GM19328 (cell line): Measurements from ENCODE around the gene SRP68.
A peak's percentile ranks its signal among the peaks of the same experiment; 100 is the strongest.

Source experiments
- ATAC-seq: cut with Tn5 transposase; IDR thresholded peaks from one replicate; pipeline ENCODE4 v1.9.1; 2021; ENCODE audit warnings: mild to moderate bottlenecking, moderate library complexity; ENCODE audit not compliant: unreplicated experiment

Gene SRP68

GRCh38 chr17:76072148-76072858 is at the start of gene SRP68:
Gene SRP68 (minus strand): TSS chr17:76072517. CDS start chr17:76072491, 26 bp downstream.
- peak; percentile 83 for ATAC-seq

GRCh38 chr17:76121932-76122430 is 49.7 kb upstream of the SRP68 start:
- ATAC-seq: no peak

GRCh38 chr17:76120658-76121008 is 48.3 kb upstream of the SRP68 start:
- ATAC-seq: no peak

GRCh38 chr17:76119409-76120371 is 47.4 kb upstream of the SRP68 start:
- ATAC-seq: no peak

- ATAC-seq: no peak
Measured at GRCh38 chr17:76115138-76115754, 42.9 kb upstream of the SRP68 start.

GRCh38 chr17:76111956-76112355 is 39.6 kb upstream of the SRP68 start:
- no peak for ATAC-seq

- ATAC-seq: no peak
Measured at GRCh38 chr17:76107509-76107908, 35.2 kb upstream of the SRP68 start.

- no peak for ATAC-seq
Measured at GRCh38 chr17:76106703-76107102, 34.4 kb upstream of the SRP68 start.

GRCh38 chr17:76104896-76105231 is 32.5 kb upstream of the SRP68 start:
- ATAC-seq: no peak

GRCh38 chr17:76104140-76104895 is 32.0 kb upstream of the SRP68 start:
- ATAC-seq: no peak

- ATAC-seq: peak; percentile 74
Measured at GRCh38 chr17:76103274-76104139, 31.2 kb upstream of the SRP68 start, which contains the start of gene EXOC7. Gene EXOC7 (minus strand): TSS chr17:76103787. CDS start chr17:76103692, 95 bp downstream.

- peak; percentile 7 for ATAC-seq
Measured at GRCh38 chr17:76102944-76103273, 30.6 kb upstream of the SRP68 start.

- ATAC-seq: no peak
Measured at GRCh38 chr17:76097716-76098295, 25.5 kb upstream of the SRP68 start.

- no peak for ATAC-seq
Measured at GRCh38 chr17:76095943-76096342, 23.6 kb upstream of the SRP68 start.

GRCh38 chr17:76094046-76094445 is 21.7 kb upstream of the SRP68 start:
- no peak for ATAC-seq

- no peak for ATAC-seq
Measured at GRCh38 chr17:76092526-76093413, 20.5 kb upstream of the SRP68 start.

GRCh38 chr17:76091526-76092286 is 19.4 kb upstream of the SRP68 start:
- no peak for ATAC-seq
